Liver (tissue), 3 donors: ENCODE results near the gene GIPC2.

Experiments used
- CTCF ChIP-seq: fragments of 150-350 bp; IDR thresholded peaks from 2 replicates; pipeline ENCODE4 v1.5.1; 2017; ENCODE audit warnings: improper control_type of control experiment, low read depth, low read length; ENCODE audit not compliant: missing input control
- GABPA ChIP-seq, 2 donors: IDR thresholded peaks in 1 of 2; conservative IDR thresholded peaks in 1 of 2; 2 replicates each; pipeline ENCODE4 v1.6.1; 2016; ENCODE audit warnings: antibody characterized with exemption in 2 of 2, mild to moderate bottlenecking in 1 of 2, moderate library complexity in 1 of 2
- NR2F2 ChIP-seq: IDR thresholded peaks from 2 replicates; pipeline ENCODE4 v1.6.1; 2016; ENCODE audit warnings: antibody characterized with exemption
- RAD21 ChIP-seq, 2 donors: IDR thresholded peaks; 2 replicates each; pipeline ENCODE4 v1.6.1; 2016; ENCODE audit warnings: antibody characterized with exemption in 2 of 2, mild to moderate bottlenecking in 2 of 2
- REST ChIP-seq: IDR thresholded peaks from 2 replicates; pipeline ENCODE4 v1.6.1; 2016; ENCODE audit warnings: antibody characterized with exemption, mild to moderate bottlenecking
- SP1 ChIP-seq: IDR thresholded peaks from 2 replicates; pipeline ENCODE4 v1.6.1; 2018; ENCODE audit warnings: antibody characterized with exemption, mild to moderate bottlenecking
- ZBTB33 ChIP-seq: IDR thresholded peaks from 2 replicates; pipeline ENCODE4 v1.6.1; 2016; ENCODE audit warnings: antibody characterized with exemption
- donor health status: healthy.
- donor health status: healthy.

- TF ChIP-seq GABPA (IDR thresholded peaks at IDR 0.05 in 1 of 2, conservative IDR thresholded peaks at IDR 0.05 in 1 of 2) (no peak), NR2F2 (no peak), SP1 (no peak), REST (no peak), CTCF (no peak), RAD21 (IDR thresholded peaks at IDR 0.05) (no peak), ZBTB33 (no peak)
Measured at GRCh38 chr1:78048446-78048845, 2.7 kb downstream of the GIPC2 start.
